Measurements from ENCODE around the gene TMEM82.

Gene TMEM82

DNA sequence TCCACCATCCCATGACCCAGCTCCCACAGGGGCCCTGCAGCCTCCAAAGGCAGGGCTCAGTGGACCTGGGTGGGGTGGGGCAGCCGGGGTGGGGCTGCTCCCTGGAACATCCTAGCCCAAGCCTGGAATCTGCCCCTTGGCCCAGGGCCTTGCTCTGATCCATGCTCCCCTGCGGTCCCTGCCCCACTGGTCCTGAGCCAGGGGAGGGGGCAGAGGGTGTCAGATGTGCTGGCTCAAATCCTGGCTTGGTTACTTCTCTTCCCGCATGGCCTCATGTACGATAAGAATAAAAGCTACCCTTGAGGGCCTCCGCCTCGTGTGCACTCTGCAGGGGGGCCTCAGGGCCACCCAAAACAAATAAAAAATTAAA lies 5.4 kb upstream of the TMEM82 start:
- no peak for DNase-seq

GRCh38 chr1:15737324-15738319 lies 4.7 kb upstream of the TMEM82 start:
- no peak for DNase-seq

DNA sequence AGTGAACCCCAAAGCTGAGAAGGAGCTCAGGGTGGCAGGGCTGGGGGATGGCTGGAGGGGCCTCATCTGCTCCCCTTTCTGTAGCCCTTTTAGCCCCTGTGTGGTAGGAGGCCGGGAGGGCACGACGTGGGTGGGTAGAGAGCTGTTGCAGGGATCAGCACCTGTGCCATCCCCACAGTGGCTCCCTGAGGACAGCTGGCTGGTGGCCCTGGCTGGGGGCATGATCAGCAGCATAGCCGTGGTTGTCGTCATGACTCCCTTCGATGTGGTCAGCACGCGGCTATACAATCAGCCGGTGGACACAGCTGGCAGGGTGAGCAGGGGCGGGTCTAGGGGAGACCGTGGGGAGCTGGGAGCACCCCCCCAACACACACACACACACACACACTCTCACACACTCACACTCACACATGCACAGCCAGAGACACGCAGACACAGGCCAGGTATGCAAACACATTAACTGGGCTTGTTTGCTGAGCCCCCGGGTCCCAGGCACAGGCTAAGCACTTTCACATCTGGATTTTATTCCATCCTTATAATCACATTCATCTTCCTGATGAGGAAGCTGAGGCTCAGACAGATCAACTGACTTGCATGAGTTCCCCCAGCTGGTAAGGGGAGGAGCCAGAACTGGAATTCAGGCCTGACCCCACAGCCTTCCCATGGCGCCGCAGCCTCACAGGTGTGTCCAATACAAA lies 3.7 kb upstream of the TMEM82 start:
- DNase-seq, result no peak

- DNase-seq, result no peak
Observed at GRCh38 chr1:15739259-15739658, 3.0 kb upstream of the TMEM82 start.

DNA sequence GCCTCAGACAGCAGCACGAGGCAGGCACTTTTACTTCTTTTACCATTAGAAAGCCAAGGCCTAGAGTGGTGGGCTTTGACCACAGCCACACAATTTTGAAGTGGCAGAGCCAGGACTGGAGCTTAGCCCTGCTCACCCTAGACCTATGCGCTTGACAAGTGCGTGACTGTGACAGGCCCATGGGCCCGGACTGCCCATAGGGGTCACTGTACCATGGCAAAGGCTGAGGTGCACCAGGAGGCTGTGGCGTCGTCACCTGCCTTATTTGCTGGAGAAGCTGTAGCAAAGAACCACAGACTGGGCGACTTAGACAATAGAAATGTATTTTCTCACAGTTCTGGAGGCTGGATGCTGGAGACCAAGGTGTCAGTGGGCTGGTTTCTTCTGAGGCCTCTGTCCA lies 2.6 kb upstream of the TMEM82 start:
- DNase-seq, result no peak

DNA sequence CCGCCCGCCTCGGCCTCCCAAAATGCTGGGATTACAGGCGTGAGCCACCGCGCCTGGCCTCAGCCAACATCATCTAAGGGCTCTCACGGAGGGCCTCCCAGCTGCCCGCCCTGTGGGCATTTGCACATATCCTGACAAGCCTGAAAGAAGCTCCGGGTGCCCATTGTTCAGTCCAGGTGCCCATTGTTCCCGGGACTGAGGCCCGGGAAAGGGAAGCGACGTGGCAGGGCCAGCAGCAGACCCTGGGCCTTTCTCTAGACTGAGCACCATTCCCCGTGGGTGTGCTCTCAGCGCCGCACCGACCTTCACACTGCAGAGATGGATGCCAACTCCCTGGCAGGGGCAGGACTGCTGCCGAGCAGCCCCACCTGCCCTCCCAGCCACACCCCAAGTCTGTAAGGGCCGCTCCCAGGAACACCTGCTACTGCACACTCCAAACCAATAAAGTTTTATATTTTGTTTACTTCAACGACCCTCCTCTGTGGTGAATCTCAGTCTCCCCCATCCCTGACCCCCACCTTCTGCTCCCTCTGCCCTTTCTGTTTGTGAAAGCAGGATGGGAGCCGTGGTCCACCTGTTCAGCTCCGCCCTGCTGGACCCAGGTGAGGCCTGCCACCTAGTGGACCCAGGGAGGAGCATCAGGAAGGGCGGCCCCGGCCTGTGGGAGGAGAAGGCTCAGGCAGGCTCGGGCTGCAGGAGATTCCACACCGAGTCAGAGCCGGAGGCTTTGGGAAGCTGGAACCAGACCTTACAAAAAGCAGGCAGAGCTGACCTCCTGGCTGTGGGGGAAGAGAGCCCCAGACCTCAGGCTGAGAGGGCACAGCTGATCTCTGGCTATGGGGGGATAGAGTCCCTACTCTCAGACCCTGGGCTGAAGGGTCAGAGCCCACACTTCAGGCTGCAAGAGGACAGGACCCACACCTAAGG lies 1.1 kb upstream of the TMEM82 start:
- DNase-seq, result peak; percentile 63 to 68

- no peak for DNase-seq
Observed at GRCh38 chr1:15744122-15744679, 1.9 kb downstream of the TMEM82 start.

DNA sequence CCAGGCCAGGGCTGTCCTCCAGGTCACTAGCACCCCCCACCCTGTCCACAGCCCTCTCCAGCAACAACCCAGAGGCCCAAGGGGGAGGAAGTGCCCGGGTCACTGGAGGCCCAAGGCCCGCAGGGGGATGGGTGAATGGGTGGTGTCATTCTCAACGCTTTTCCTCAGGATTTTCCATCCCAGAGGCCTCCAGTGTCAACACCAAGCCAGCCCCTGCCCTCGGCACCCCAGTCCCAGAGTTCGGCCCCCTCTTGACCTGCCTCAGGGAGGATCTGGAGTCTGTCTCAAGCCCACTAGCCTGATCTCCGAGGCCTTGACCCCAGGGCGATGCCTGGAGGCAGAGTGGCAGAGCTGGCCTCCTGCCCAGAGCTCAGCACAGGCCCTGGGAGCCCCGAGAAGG lies 5.1 kb downstream of the TMEM82 start:
- no peak for DNase-seq

DNA sequence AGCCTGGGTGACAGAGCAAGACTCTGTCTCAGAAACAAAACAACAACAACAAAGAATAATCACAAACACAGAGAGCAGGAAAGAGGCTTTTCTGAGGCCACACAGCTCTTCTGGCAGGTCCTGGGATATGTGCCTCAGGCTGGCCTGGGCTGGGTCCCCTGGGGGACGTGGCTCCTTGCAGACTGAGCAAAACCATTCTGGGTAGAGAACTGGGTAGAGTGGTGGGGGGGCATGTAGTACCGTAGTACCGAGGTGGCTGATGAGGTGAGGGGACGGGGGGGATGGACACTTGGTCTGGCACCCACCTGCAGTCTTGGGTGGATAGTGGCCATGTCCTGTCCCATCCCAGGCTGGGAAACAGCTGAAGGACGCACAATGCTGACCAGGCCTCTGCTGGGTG lies 6.0 kb downstream of the TMEM82 start:
- DNase-seq, result no peak

GRCh38 chr1:15748690-15749398 lies 6.5 kb downstream of the TMEM82 start:
- DNase-seq, result no peak

DNA sequence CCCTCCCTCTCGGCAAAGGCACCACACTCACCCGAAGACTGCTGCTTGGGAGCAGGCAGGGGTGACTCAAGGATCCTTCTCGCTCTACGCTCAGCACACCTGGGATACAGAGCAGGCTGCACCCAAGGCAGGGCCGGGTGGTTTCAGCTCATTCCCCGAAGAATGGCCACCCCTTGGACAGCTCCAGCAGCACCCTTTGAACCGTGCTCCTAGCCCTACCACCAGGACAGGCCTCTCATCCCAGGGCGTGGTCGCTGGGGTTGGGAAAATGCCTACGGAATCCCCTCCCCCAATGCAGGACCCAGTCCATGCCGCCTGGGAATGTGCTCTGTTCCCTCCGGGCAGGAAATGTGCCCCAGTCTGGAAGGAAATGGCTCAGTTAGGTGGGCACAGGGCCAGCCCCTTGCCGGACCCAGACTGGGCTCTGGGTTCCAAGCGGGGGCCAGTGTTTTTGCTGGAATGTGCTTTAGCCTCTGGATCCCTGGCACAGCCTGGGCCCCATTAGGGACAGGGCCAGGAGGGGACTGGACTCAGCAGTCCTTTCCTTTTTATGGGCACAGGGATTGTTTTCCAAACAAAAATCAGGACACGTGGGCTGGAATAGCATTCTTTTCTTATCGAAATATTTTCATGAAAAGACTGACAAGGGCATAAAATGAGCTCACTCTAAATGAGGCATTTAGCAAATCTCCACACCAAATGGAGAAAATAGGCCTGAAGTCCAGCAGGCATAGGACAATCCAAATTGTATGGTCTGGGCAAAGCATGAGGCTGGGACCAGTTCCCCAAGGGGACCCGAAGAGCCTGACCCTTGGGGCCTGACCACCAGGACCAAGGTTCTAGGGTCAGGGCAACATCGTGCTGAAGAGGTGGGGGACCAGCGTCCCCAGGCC lies 7.3 kb downstream of the TMEM82 start:
- DNase-seq, result no peak

DNA sequence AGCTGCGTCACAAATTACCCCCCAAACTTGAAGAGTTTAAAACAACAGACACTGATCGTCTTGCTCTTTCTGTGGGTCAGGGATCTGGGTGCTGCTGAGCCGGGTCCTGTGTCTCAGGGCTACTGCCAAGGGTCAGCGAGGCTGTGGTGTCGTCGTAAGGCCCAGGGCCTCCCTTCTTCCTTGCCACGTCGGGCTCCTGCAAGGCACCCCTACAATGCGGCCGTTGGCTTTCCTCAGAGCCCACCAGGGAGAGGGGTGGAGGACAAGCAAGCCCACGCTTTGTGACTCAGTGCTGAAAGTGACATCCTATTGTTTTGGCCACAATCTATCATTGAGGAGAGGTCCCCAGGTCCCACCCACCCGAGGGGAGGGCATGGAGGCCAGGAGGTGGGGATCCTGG lies 8.6 kb downstream of the TMEM82 start:
- no peak for DNase-seq

DNA sequence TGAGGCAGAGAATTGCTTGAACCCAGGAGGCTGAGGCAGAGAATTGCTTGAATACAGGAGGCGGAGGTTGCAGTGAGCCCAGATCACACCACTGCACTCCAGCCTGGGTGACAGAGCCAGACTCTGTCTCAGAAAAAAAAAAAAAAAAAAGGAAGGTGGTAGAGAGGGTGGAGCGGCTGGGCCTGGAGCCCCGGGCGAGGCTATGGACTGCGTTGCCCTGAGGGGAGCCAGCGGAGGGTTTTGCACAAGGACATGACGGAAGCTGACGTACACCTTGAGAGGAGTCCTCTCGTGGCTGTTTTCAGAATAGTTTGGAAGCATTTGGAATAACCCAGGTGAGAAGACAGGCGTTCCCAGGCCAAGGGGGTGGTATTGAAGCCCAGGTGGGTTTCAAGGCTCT lies 9.4 kb downstream of the TMEM82 start:
- DNase-seq, result no peak

- DNase-seq, result no peak
Observed at GRCh38 chr1:15753776-15754175, 11.5 kb downstream of the TMEM82 start.

GRCh38 chr1:15755021-15755645 lies 12.8 kb downstream of the TMEM82 start:
- no peak for DNase-seq

- no peak for DNase-seq
Observed at GRCh38 chr1:15755646-15756040, 13.3 kb downstream of the TMEM82 start.

GRCh38 chr1:15756143-15757015 lies 14.1 kb downstream of the TMEM82 start:
- no peak for DNase-seq

DNA sequence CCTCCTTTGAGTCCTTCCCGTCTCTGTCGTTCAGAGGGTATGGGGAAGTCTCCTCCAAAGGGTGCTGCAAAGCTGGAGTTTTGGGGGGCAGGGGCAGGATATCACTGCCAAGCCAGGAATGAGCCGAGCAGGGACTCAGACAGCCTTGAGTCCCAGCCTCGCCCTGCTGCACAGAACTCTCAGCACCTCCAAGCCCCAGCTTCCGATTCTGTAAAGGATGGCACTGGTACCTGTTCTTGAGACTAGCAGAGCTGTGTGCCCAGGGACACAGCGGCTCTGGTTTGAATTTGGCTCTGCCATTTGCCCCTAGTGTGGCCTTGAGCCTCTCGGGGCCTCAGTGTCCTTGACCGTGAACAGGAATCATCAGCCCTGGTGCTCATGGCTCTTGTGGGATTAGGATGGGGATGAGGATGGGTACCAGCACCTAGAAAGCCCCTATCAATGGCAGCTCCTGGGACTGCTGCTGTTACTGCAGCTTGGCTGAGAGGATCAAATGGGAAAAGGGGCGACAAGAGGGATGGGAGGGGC lies 14.8 kb downstream of the TMEM82 start:
- DNase-seq, result no peak
